Measurements from ENCODE around the gene ADAMTSL1.

Gene ADAMTSL1

GRCh38 chr9:18941060-18941740 lies 467.2 kb downstream of the ADAMTSL1 start:
- Histone ChIP-seq H3K4me2 (ENCODE audit: low read depth, low read length, poor library complexity, severe bottlenecking) (no peak overlapping the region), H3F3A (ENCODE audit: insufficient read depth) (no peaks in the 10 kb centered on the region), H3K9me3 (ENCODE audit: insufficient read depth, low read length) (no peaks in the 10 kb centered on the region), H4K20me1 (ENCODE audit: low read depth, low read length) (no peaks in the 10 kb centered on the region), H3K9me2 (replicated peaks; ENCODE audit: insufficient read depth, low read length) (no peaks in the 10 kb centered on the region), H3K27me3 (ENCODE audit: low read length) (no peaks in the 10 kb centered on the region), H3K9ac (ENCODE audit: low read length) (no peak overlapping the region), H2AFZ (ENCODE audit: low read depth, low read length, severe bottlenecking) (no peak overlapping the region), H3K27ac (ENCODE audit: low read depth, low read length) (no peak overlapping the region), H3K4me3 (ENCODE audit: insufficient read depth, low read length, poor library complexity, severe bottlenecking) (no peak overlapping the region), H3K36me3 (ENCODE audit: low read length) (no peaks in the 10 kb centered on the region), H3K79me2 (ENCODE audit: insufficient read depth, low read length) (no peaks in the 10 kb centered on the region)
- no peak for TF ChIP-seq EZH2phosphoT487 (conservative IDR thresholded peaks at IDR 0.05; ENCODE audit: low read length)

GRCh38 chr9:18942801-18943200 lies 468.8 kb downstream of the ADAMTSL1 start:
- no peaks in the 10 kb centered on the region for H3K9me2 ChIP-seq (replicated peaks; ENCODE audit: insufficient read depth, low read length)
- no peak overlapping the region for H2AFZ ChIP-seq (ENCODE audit: low read depth, low read length, severe bottlenecking)
- H3K4me3 ChIP-seq (ENCODE audit: insufficient read depth, low read length, poor library complexity, severe bottlenecking) = no peak overlapping the region
- H3K27ac ChIP-seq (ENCODE audit: low read depth, low read length) = no peak overlapping the region
- TF ChIP-seq CTCF (IDR thresholded peaks at IDR 0.05; ENCODE audit: insufficient read depth, low read length, poor library complexity, severe bottlenecking) = no peak
- TF ChIP-seq EZH2phosphoT487 (conservative IDR thresholded peaks at IDR 0.05; ENCODE audit: low read length) = no peak
- H3F3A ChIP-seq (ENCODE audit: insufficient read depth) = no peaks in the 10 kb centered on the region
- no peaks in the 10 kb centered on the region for H3K9me3 ChIP-seq (ENCODE audit: insufficient read depth, low read length)
- no peaks in the 10 kb centered on the region for H4K20me1 ChIP-seq (ENCODE audit: low read depth, low read length)
- no peak overlapping the region for H3K4me2 ChIP-seq (ENCODE audit: low read depth, low read length, poor library complexity, severe bottlenecking)
- H3K36me3 ChIP-seq (ENCODE audit: low read length) = no peaks in the 10 kb centered on the region
- no peaks in the 10 kb centered on the region for H3K27me3 ChIP-seq (ENCODE audit: low read length)
- H3K79me2 ChIP-seq (ENCODE audit: insufficient read depth, low read length) = no peaks in the 10 kb centered on the region
- no peak overlapping the region for H3K9ac ChIP-seq (ENCODE audit: low read length)

DNA sequence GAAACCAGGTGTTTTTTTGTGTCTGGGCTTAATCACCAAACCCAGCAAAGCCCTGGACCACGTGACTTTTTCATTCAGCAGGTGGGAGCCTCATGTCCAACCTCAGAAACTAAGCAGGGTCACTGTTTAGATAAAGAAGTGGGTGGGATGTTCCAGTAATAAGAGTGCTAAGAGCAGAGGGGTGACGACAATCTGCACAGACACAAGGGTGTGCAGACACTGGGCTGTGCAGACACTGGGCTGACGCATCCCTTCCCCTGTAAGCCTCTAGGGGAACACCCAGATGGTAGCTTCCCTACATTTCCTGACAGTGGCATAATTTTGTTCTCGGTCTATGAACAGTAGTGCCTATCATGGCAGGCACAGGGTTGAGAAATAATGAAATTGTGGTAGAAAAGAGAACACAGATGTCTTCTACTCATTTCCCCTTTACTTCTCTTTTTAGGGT lies 474.0 kb downstream of the ADAMTSL1 start:
- TF ChIP-seq CTCF (IDR thresholded peaks at IDR 0.05; ENCODE audit: insufficient read depth, low read length, poor library complexity, severe bottlenecking) = no peak
- TF ChIP-seq EZH2phosphoT487 (conservative IDR thresholded peaks at IDR 0.05; ENCODE audit: low read length) = no peak
- no peak overlapping the region for H2AFZ ChIP-seq (ENCODE audit: low read depth, low read length, severe bottlenecking)
- H3K27ac ChIP-seq (ENCODE audit: low read depth, low read length) = no peak overlapping the region
- no peaks in the 10 kb centered on the region for H3K79me2 ChIP-seq (ENCODE audit: insufficient read depth, low read length)
- no peaks in the 10 kb centered on the region for H3K9me2 ChIP-seq (replicated peaks; ENCODE audit: insufficient read depth, low read length)
- H4K20me1 ChIP-seq (ENCODE audit: low read depth, low read length) = no peaks in the 10 kb centered on the region
- H3K9ac ChIP-seq (ENCODE audit: low read length) = no peak overlapping the region
- no peak overlapping the region for H3K4me3 ChIP-seq (ENCODE audit: insufficient read depth, low read length, poor library complexity, severe bottlenecking)
- no peaks in the 10 kb centered on the region for H3K9me3 ChIP-seq (ENCODE audit: insufficient read depth, low read length)
- no peaks in the 10 kb centered on the region for H3F3A ChIP-seq (ENCODE audit: insufficient read depth)
- no peak overlapping the region for H3K4me2 ChIP-seq (ENCODE audit: low read depth, low read length, poor library complexity, severe bottlenecking)
- no peaks in the 10 kb centered on the region for H3K27me3 ChIP-seq (ENCODE audit: low read length)
- no peaks in the 10 kb centered on the region for H3K36me3 ChIP-seq (ENCODE audit: low read length)

GRCh38 chr9:18951936-18952335 lies 478.0 kb downstream of the ADAMTSL1 start:
- Histone ChIP-seq H3K9me3 (ENCODE audit: insufficient read depth, low read length) (no peaks in the 10 kb centered on the region), H3K27me3 (ENCODE audit: low read length) (no peaks in the 10 kb centered on the region), H4K20me1 (ENCODE audit: low read depth, low read length) (no peaks in the 10 kb centered on the region), H3K36me3 (ENCODE audit: low read length) (no peaks in the 10 kb centered on the region), H3F3A (ENCODE audit: insufficient read depth) (no peaks in the 10 kb centered on the region), H3K9me2 (replicated peaks; ENCODE audit: insufficient read depth, low read length) (no peaks in the 10 kb centered on the region), H3K79me2 (ENCODE audit: insufficient read depth, low read length) (no peaks in the 10 kb centered on the region), H2AFZ (ENCODE audit: low read depth, low read length, severe bottlenecking) (no peak overlapping the region), H3K9ac (ENCODE audit: low read length) (no peak overlapping the region), H3K4me2 (ENCODE audit: low read depth, low read length, poor library complexity, severe bottlenecking) (no peak overlapping the region), H3K27ac (ENCODE audit: low read depth, low read length) (no peak overlapping the region), H3K4me3 (ENCODE audit: insufficient read depth, low read length, poor library complexity, severe bottlenecking) (no peak overlapping the region)
- TF ChIP-seq CTCF (IDR thresholded peaks at IDR 0.05; ENCODE audit: insufficient read depth, low read length, poor library complexity, severe bottlenecking) (no peak), EZH2phosphoT487 (conservative IDR thresholded peaks at IDR 0.05; ENCODE audit: low read length) (no peak)

All from SU-DHL-6 (cell line).